M059J (cell line): Measurements from ENCODE around the gene TMEM43. TPM values are rescaled to one million over a fixed set of nuclear protein-coding genes. Genes with fewer than 3 reads are reported as not detected.

Source experiments
- DNase-seq: peaks from one replicate; pipeline ENCODE4 v3.0.0-alpha.2; 2012; ENCODE audit warnings: low read depth
- total RNA-seq: library from RNA; depleted of rRNA; stranded (reverse); fragments of >200 nt; shearing (Covaris generic); gene quantifications from 2 replicates; pipeline ENCODE4 v1.2.3, GENCODE V29; 2014

The TMEM43 gene
- total RNA-seq, 1 experiment from 2014 or later = 73.2 TPM

DNA sequence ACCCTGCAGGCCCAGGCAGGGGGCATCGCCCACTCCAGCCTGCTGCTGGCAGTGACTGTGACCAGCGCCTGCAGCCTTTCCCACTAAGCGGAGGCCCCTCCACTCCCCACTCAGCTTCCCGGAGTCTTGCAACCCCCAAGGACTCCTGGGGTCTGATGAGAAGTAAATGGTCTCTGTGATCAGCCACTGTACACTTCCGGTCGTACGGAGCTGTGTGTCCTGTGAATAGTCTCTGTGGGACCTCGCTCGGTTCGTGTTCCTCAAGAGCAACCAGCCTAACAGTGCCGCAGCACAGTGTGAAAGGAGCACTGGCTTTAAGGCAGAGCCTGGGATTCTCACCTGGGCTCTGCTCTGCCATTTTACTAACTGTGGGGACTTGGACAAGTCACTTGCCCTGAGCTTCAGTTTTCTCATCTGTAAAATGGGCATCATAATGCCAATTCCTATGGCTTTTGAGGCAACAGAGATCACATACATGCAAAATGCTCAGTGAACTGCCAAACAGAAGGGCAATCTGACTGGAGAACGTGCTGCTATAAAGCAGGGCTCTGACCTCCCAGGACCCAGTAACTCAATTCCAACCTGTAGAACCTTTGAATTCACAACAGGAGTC is 26.7 kb downstream of the TMEM43 start:
- DNase-seq = no peak

DNA sequence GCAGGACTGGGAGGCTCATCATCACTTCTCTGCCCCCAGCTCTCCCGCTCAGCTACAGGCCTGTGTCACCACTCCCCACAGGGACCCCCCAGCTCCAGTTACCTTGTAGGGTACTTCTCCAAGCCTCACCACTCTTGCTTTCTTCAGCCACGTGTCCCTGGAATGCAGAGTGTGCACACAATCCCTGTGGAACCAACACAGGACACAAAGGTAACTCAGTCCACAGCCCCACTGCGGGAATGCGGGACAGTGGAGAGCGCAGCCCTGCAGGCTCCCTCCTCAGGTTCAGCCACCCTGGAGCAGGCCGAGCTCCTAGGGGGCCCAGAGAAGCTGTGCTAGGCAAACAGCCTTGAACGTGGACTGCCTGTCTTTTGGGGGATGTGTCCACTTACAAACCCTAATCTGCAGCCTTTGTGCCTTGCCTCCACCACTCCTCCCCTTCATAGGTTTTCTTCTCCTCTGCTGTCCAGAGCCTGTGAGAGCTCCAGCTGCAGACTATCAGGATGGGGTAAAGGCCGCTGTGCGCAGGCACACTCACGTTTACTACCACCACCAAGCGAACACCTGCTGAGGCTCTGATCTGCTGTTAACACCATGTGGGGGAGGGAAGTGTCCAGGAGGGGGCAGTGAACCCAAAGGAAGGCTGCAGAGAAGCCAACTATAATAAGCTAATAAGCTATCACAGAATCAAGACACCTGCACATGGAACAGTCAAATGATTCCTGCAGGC is 27.5 kb downstream of the TMEM43 start:
- no peak for DNase-seq

- DNase-seq = no peak
Measured at GRCh38 chr3:14152963-14153355, 28.1 kb downstream of the TMEM43 start.

DNA sequence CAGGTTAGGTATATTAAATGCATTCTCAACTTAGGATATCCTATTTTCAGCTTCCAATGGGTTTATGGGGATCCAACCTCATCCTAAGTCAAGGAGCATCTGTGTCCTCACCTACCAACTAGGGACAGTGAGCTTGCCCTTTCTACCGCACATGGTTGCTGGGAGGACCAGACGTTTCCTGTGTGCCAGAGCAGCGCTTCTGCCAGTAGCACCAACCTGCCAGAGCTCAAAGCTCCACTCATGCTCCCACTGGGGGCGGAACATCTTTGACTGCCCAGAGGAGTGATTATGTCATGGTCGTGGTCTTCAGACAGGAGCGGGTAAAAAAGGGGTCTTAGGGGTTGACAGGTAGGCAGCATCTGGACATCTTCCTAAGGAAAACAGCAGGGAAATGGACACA is 28.8 kb downstream of the TMEM43 start:
- DNase-seq = no peak

GRCh38 chr3:14154276-14154675 is 29.4 kb downstream of the TMEM43 start:
- DNase-seq = no peak

DNA sequence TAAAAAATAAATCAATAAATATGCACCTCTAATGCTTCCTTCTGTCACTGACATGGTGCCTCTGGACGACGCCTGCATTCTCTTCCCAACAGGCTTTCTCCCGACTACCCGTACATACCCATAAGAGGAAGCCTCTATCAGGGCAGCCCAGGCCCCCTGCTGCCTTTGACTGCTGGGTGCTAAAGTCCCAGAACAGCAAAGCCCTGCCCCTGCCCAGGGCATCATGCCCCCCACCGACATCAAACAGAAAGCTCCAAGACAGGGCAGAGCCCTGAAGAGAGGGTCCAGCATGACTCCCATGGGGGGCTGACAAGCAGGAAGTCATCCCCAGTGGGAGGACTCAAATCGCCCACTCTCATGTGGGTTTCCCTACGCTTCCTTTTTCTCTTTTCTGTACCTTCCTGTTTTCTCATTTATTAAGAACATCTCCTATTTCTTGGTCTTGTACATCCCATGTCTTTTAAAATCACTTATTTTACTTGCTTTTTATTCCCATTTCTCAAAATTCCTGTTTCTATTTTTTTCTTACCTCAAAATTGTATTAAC is 30.1 kb downstream of the TMEM43 start:
- DNase-seq = no peak

DNA sequence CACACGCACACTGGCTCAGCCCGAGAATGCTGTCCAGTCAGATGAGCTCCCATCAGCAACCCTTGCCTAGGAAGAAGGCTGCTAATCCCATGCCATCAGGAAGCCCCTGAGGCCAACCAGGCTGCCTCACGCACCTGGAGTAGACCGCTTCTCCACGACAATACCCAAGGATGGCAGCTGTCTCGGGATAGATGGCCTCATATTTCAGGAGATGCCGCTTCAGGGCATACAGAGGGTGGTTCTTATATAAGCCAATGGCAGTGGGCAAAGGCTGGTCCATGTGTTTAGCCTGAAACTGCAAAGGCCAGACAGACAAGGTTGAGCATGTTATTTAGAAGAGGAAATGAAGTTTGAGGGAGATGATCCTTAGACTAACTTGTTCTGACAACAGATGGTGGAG is 31.3 kb downstream of the TMEM43 start:
- DNase-seq = no peak

GRCh38 chr3:14156843-14157561 is 32.1 kb downstream of the TMEM43 start:
- DNase-seq = no peak

DNA sequence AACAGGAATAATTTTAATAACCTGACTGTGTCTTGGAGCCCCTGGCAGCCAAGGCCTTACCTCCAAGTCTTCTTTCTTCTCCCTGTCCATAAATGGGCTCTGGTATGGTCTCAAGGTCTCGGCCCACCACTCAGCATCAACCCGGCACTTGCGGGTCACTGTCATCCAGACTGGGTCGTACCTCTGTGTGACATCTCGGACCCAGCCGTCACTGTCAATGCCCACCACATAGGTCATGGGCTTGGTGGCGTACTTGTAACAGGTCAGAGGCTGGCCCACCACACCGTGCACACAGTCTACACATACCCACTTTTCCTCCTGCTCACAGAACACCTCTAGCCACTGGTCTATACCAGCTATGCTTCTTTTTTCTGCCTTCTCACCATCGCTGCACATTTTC is 33.1 kb downstream of the TMEM43 start:
- no peak for DNase-seq

- no peak for DNase-seq
Measured at GRCh38 chr3:14158370-14158769, 33.5 kb downstream of the TMEM43 start.

- no peak for DNase-seq
Measured at GRCh38 chr3:14159426-14159825, 34.6 kb downstream of the TMEM43 start.

DNA sequence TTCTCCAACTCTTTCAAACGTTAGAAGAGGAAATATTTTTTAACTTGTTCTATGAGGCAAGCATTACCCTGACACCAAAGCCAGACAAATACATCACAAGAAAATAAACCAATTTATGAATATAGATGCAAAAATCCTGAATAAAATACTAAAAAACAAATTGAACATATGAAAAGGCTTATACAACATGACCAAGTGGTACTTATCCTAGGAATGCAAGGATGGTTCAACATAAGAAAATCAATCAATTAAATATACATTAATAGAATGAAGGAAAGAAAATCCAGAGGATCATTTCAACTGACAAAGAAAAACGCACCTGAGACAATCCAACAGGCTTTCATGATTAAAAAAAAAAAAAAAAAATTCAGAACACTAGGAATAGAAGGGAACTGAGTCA is 36.4 kb downstream of the TMEM43 start:
- DNase-seq = no peak

DNA sequence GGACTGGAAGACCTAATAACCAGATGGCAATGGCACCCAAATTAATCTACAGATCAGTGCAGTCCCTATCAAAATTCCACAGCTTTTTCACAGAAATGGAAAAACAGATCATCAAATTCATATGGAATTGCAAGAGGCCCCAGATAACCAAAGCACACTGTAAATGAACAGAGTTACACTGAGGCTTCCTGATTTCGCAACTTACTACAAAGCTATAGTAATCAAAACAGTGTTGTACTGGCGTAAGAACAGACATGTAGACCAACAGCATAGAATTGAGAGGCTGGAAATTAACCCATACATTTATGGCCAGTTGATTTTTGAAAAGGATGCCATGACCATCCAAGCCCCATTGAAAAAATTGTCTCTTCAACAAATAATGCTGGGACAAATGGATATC is 37.3 kb downstream of the TMEM43 start:
- DNase-seq = no peak

DNA sequence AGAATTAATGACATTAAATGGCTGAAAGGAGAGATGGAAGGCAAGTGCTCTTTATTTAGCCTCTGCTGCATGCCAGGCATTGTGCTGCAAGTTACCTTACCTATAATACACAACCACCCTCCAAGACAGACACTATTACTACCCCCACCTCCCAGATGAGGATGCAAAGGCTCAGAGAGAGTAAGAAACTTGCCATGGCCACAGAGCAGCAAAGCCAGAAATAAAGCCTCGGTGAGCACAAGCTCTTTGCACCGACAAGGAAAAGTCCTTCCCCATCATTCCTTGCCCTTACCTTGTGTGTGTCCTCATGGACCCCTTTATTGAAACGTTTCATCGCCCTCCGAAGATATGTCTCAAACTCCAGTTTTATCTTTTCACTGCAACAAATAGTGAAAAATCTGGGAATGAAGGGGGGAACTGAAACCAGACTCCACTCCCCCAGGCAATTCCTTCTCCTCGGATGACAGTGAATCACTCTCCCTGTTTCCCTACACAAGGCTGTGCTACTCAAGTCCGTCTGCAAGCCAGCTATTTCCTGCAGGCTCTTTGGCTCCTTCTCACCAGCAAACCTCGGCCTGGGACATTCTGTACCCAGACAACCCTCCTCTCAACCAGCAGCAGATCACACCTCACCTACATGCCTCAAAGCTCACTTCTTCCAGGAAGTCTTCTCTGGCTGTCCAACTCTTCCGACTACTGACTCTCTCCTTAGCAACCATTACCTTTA is 42.2 kb downstream of the TMEM43 start:
- peak; percentile 40 for DNase-seq

DNA sequence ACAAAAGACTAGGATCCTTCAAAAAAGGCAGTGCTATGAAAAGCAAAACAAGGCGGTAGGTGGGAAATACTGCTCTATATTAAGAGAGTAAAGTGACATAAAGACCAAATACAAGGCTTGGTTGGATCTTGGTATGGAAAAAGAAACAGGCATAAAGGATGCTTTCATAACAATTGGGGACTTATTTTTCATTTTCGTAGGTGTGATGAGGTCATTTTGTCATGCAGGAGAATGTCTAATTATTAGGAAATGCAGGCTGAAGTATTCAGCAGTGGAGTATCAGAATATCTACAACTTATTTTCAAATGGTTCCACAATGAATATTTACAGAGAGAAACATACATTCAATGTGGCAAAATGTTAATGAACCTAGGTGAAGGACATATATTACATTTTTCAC is 44.6 kb downstream of the TMEM43 start:
- DNase-seq = no peak

GRCh38 chr3:14169871-14170270 is 45.0 kb downstream of the TMEM43 start:
- no peak for DNase-seq

GRCh38 chr3:14170531-14171159 is 45.8 kb downstream of the TMEM43 start:
- DNase-seq = peak; percentile 54

DNA sequence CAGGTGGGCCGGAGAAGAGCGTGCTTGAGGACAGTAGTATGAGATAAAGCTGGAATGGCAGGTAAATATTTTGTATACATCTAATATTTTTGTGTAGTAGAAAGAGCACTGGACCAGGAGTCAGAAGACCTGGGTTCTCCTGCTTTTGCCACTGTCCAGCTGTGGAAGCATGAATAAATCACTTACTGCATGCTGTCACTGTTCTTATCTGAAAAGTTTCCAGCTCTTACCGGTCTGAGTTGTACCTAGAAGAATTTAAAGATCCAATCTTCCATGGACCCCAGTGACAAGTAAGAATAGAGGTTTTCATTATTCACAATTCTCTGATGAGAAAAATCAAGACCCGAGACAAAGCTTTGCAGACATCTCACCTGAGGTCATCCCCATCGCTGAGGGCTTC is 47.6 kb downstream of the TMEM43 start:
- DNase-seq = no peak

GRCh38 chr3:14174483-14174882 is 49.6 kb downstream of the TMEM43 start:
- no peak for DNase-seq

DNA sequence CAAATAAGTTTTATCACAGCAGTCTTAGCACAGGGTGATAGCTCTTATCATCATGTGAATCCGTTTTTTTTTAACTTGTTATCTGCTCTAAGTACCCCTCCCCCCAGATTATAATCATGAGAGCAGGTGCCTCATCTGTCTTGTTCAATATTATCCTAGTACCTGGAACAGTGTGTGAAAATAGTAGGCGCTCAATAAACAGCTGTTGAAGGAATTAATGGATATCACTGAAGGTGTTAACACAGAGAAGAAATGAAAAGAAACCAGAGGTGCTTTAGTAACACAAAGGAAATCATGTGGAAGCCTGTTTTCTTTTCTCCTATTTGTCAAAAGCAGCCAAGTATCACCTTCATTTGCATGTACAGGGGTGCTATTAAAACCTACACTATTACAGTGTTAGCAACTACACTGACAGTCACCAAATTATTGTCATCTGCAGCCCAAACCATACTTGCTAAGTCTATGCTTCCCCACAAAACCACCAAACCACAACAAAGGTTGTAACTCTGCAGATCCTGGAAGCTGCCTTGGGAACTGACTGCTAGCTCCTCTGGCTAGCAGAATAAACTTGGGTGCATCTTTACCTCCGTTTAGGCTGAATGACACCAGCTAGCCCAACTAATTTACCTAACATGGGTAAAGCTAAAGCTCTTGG is 50.7 kb downstream of the TMEM43 start:
- peak; percentile 67 for DNase-seq

DNA sequence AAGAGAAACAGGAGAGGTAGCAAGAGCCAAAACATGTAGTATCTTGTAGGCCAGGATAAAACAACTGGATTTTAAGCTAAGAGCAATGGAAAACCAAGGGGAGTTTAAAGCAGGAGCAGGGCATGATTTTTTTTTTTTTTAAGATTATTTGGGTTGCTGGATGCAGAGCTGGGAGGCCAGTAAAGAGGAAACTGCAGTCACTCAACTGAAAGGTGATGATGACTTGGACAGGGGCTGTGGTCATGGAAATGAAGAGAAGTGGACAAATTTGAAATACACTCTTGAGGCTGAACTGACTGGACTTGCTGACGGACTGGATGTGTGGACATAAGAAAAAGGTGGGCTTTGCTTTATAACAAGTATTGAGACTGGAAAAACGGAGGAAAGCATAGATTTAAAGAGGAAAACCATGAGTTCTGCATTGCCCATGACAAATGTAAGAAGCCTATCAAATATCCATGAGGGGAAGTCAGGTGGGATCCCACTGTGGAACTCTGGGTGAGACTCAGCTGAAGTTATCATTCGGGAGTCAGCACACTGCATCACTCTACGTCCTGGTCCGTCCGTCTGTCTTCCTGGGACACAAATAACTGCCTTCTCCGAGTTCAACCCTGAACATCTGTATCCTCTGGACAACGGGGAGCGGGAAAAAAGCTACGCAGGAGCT is 52.9 kb downstream of the TMEM43 start:
- DNase-seq = no peak
